AML-193 (cell line): Measurements from ENCODE around the gene SPSB2.
"Not testable (repeated sequence)": the region's sequence is repeated elsewhere in the genome, so short reads cannot be mapped to it uniquely, and the experiment has no call there.

Source experiments
- DNase-seq, 2 experiments: peaks; one replicate each; lab custom pipeline; 2025; lab: John Stamatoyannopoulos, UW

The SPSB2 gene, protein sequence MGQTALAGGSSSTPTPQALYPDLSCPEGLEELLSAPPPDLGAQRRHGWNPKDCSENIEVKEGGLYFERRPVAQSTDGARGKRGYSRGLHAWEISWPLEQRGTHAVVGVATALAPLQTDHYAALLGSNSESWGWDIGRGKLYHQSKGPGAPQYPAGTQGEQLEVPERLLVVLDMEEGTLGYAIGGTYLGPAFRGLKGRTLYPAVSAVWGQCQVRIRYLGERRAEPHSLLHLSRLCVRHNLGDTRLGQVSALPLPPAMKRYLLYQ

DNA sequence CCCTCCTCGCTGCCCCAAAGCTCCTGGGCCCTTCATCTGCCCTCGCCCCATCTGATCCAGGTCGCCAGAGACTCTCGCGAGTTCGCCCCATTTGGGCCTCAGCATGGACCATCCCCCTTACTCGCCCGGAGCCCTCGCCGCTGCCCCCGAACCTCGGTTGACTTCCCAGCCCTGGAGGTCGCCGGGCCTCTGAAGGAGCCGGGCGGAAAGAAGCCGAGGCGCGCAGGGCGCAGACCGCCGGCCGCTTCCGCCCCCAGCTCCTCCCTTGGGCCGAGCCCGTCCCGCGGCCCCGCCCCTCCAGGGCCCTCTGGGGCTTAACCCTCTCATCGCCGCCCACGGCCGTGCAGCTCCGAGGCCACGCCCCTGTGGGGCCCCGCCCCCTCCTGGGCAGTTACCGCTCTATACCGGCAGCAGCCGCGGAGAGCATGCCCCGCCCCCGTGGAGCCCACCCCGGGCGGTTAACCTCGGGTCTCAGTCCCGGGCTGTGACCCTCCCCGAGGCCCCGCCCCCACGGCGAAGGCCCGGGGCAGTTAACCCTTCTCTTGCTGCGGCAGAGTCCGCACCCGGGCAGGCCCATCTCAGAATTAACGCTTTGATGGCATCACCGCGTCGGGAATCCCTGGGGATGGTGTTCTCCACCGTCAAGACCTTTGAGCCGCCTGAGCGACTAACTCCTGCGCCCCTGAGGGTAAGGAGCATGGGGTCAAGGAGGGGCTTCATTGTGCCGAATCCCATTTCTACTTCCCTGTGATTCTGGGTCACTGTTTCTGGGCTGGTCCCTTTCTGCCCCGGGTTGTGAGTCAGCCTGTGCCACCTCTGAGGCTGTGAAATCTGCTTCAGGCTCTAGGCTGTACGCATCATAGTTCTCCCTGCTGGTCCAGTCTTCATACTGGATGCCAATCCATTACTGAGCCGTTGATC is at the start of gene SPSB2:
Gene SPSB2 (minus strand): TSS at position 210 of the 921 bp plus-strand sequence. CDS start 402 bp downstream, outside the sequence.
- DNase-seq = peak; percentile 87 to 90

DNA sequence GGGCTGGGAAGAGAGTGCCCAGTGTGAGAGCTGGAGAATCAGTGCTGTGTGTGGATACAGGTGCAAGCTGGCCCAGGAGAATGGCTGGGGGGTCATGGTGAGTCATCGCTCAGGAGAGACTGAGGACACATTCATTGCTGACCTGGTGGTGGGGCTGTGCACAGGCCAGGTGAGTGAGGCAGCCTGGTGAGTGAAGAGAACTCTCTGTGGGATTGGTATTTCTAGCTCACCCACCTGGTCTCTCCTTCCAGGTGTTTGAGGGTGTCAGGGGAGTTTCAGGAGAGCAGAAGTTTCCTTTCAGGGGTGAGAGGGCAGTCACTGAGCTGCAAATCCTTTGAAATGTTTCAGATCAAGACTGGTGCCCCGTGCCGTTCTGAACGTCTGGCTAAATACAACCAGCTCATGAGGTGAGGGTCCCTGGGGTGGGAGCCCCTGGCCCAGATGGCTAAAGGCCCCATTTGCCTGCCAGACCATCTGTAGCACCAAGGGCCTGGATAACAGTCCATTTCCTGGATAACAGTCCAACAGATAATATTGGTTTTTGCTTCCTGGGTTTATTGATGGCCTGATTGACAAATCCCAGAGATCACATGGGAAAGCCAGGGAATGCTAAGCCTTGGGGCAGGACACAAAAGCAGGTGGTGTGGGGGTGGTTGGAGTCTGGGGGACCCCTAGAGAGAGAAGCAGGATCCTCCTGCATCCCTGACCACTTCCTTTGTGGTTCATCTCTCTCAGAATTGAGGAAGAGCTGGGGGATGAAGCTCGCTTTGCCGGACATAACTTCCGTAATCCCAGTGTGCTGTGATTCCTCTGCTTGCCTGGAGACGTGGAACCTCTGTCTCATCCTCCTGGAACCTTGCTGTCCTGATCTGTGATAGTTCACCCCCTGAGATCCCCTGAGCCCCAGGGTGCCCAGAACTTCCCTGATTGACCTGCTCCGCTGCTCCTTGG is 49.2 kb upstream of the SPSB2 start:
- no peak for DNase-seq

DNA sequence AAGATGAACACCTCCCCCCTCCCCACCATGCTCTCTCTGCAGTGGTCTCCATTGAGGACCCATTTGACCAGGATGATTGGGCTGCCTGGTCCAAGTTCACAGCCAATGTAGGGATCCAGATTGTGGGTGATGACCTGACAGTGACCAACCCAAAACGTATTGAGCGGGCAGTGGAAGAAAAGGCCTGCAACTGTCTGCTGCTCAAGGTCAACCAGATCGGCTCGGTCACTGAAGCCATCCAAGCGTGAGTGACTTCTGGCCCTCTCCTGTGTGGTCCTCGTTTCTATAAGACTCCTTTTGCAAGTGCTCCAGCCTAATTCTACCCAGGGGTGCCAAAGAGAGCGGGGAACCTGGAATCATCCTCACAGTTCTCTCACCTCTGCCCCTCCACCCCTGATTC is 48.4 kb upstream of the SPSB2 start:
- DNase-seq = no peak

DNA sequence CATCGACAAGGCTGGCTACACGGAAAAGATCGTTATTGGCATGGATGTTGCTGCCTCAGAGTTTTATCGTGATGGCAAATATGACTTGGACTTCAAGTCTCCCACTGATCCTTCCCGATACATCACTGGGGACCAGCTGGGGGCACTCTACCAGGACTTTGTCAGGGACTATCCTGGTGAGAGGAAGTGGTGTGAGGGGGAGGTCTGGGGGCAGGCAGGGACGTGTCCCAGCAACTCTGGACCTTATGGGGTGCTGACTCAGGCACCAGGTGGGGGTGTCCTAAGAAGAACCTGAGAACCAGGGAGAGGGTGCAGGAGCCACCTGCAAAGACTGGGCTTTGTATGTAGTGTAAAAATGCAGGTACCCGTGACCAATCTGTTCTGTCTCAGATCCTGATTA is 46.5 kb upstream of the SPSB2 start:
- DNase-seq = no peak

DNA sequence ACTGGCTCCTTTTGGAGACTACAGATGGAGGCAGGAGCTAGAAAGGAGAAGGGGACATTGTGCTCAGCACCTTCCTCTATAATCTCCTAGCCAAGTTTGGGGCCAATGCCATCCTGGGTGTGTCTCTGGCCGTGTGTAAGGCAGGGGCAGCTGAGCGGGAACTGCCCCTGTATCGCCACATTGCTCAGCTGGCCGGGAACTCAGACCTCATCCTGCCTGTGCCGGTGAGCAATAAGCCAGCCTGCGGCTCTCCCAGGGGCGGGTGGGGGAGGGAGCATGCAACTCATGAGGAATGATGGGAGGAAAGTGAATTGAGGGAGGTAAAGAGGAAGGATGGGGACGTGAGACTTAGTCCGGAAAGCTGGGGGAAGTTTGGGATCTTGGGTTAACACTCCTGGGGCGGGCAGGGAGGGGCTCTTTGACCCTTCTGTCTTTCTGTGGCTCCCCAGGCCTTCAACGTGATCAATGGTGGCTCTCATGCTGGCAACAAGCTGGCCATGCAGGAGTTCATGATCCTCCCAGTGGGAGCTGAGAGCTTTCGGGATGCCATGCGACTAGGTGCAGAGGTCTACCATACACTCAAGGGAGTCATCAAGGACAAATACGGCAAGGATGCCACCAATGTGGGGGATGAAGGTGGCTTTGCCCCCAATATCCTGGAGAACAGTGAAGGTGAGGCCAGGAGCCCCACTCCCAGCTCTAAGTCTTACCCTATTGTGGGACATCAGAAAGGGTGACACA is 44.6 kb upstream of the SPSB2 start:
- no peak for DNase-seq

DNA sequence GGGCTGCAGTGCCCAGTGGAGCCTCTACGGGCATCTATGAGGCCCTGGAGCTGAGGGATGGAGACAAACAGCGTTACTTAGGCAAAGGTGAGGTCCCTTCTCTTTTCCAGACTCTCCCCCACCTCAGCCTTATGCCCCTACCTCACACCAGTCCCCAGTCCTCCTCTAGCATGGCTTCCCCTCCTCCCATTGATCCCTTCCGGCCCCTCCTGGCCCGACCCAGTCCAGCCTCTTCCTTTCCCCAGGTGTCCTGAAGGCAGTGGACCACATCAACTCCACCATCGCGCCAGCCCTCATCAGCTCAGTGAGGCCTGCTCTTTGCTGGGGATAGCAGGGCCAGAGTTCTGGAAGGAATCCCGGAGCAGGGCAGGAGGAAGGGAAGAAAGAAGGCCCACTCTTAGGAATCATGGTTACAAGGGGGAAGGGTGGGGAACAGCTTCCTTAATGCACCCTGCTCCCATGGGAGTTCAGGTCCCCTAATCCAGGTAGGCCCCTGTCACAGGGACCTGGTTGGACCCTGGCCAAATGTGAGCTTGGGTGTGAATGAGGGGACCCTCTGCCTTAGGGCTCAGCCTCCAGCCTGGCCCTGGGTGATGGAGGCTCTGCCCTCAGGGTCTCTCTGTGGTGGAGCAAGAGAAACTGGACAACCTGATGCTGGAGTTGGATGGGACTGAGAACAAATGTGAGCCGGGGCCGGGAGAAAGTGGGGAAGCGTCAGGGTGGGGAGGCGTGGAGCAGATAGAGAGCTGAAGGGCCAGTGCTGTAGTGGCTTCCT is 43.5 kb upstream of the SPSB2 start:
- no peak for DNase-seq

DNA sequence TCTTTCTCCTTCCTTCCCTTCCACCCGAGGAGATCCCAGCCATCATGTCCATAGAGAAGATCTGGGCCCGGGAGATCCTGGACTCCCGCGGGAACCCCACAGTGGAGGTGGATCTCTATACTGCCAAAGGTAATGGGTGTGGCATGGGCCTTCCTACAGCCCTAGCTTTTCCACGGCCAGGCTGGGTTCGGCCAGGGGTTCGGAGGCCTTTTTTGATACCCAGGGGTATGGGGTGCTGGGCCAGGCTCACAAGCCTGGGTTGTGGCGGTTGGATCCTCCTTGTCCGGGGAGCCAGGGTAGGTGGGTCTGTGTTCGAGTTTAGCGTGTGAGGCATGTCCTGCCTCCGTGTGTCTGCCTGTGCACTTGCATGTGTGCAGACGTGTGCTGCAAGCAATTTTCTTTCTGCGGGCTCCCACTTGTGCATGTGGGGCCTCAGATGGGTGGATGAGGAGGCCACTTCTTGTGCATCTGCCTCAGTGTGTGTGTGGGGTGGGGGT is 42.7 kb upstream of the SPSB2 start:
- DNase-seq = no peak

DNA sequence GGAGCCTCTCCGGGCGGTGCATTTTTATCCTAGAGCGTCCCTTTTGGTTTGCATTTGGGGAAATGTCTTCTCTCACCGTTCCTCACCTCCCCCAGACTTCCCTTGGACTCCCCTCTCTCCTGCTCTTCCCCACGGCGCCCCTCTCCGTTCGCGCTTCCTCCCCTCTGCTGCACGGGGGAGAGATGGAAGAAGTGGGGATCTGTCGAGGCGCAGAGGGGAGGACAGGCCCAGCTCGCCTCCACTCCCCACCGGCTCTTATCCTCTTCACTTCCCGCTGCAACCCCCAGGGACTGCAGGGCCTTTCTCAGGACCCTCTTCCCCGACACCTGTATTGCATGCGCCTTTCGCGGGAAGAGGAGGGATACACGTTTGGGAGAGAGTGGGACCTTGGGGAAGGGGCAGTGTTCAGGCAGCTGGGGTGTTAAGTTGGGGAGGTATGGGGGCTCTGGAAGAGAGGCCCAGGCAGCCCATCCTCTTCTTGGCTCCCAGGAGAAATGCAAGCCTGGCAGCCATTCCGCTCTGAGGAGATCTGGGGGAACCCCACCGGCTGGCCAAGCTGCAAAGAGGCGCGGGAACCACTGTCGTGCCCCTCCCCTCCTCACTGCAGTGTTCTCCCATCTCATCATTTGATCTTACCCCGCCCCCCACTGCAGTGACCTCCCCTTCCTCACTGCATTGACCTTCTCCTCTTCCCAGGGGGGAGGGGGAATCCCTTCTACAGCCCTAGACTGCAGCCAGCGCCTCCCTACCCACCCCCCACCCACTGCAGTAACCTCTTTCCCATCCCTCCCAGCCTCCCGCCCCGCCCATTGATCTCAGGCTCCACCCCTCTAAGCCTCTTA is 42.1 kb upstream of the SPSB2 start:
- no peak for DNase-seq

DNA sequence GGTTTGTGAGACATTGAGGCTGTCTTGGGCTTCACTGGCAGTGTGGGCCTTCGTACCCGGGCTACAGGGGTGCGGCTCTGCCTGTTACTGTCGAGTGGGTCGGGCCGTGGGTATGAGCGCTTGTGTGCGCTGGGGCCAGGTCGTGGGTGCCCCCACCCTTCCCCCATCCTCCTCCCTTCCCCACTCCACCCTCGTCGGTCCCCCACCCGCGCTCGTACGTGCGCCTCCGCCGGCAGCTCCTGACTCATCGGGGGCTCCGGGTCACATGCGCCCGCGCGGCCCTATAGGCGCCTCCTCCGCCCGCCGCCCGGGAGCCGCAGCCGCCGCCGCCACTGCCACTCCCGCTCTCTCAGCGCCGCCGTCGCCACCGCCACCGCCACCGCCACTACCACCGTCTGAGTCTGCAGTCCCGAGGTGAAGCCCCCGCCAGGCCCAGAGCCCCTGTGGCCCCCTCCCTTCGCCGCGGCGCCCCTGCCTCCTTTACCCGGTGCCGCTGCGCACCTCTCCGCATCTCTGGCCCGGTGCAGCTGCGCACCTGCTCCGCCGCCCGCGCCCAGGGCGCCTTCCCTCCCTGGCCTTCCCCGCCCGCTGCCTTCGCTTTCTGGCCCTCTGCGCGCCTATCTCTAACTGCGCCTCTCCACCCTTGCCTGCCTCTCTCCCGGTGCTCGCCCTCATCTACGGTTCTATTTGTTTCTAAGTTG is 41.3 kb upstream of the SPSB2 start, which contains the start of gene ENO2:
Gene ENO2 (plus strand): TSS at position 335 of the 701 bp plus-strand sequence. CDS start 1,253 bp downstream, outside the sequence.
- no peak for DNase-seq

DNA sequence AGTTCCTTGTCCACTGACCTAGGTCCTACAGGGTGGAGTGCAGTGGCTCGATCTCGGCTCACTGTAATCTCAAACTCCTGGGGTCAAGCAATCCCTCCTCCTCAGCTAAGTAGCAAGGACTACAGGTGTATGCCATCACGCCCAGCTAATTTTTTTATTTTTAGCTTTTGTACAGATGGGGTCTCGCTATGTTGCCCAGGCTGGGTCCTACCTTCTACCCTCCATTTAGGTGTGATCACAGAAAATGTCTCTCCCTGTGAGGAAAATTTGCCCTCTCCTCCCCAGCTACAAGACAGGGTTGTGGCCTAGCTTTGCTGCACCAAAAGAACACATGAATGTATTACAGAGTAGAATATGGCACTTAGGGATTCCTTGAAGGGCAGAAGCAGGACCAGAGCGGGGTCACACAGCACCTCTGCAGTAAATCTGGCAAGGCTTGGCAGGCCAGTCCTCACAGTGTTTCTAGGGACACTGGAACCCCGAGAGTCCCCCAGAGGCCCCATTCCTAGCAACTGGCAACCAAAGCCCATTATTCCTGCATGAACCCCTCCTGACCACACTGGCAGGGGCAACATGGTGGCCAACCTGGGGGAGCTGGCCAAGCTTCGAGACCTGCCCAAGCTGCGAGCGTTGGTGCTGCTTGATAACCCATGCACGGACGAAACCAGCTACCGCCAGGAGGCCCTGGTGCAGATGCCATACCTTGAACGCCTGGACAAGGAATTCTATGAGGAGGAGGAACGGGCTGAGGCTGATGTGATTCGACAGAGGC is 39.2 kb upstream of the SPSB2 start:
- no peak for DNase-seq

DNA sequence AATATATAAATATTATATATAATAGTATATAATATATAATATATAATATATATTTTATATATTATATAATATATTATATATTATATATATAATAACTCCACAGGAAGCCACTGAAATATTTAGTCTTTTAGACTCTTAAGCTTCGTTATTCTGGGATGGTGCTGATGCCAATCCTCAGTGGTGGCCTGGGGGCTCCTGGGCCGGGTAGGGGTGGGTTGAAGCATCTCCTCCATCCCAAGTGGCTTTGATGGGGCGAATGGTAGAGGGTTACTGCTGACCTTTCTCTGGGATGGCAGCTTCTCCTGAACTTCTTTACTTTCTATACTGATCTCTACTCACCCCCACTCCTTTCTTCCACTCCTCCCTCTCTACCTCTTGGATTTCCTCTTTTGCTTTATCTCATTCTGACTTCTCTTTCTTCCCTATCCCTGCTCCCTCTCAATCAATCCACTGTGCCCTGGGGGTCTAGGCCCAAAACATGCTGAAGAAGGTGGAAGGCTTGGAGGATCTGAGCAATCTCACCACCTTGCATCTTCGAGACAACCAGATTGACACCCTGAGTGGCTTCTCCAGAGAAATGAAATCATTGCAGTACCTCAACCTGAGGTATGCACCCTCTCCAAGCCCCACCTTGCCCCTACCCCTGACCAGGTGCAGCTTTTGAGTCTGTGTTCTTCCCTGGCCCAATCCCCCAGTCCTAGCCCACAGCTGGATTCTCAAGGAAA is 36.5 kb upstream of the SPSB2 start:
- DNase-seq = no peak

DNA sequence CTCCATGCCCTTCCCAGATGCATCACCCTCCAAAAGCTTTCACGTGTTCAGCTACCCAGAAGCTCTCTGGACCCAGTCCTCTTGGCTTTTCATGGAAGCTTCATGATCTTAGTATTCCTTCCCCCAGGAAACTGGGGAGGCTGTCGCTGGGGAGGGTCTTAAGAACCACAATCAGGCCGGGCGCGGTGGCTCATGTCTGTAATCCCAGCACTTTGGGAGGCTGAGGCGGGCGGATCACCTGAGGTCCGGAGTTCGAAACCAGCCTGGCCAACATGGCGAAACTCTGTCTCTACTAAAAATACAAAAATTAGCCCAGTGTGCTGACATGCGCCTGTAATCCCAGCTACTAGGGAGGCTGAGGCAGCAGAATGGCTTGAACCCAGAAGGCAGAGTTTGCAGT is 35.0 kb upstream of the SPSB2 start:
- DNase-seq = not testable (repeated sequence)

DNA sequence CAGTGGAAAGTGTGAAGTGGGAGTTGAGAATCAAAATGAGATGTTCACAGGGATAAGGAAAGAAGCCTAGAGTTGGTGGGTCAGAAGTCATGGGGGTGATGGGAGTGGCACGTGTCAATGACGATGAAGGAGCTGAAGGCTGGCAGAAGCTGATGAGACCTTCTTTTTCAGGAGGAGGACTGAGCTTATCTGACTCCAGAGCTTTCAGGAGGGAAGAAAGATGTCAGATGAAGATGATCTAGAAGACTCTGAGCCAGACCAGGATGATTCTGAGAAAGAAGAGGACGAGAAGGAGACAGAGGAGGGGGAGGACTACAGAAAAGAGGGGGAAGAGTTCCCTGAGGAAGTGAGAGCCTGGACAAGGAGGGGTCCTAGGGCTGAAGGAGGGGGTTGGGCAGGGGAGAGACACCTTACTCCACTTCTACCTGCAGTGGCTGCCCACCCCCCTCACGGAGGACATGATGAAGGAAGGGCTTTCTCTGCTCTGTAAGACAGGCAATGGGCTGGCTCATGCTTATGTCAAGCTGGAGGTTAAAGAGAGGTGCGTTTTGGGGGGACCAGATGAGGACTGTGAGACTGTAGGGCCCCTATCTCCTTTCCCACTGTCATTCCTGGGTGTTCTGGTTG is 32.4 kb upstream of the SPSB2 start:
- no peak for DNase-seq

DNA sequence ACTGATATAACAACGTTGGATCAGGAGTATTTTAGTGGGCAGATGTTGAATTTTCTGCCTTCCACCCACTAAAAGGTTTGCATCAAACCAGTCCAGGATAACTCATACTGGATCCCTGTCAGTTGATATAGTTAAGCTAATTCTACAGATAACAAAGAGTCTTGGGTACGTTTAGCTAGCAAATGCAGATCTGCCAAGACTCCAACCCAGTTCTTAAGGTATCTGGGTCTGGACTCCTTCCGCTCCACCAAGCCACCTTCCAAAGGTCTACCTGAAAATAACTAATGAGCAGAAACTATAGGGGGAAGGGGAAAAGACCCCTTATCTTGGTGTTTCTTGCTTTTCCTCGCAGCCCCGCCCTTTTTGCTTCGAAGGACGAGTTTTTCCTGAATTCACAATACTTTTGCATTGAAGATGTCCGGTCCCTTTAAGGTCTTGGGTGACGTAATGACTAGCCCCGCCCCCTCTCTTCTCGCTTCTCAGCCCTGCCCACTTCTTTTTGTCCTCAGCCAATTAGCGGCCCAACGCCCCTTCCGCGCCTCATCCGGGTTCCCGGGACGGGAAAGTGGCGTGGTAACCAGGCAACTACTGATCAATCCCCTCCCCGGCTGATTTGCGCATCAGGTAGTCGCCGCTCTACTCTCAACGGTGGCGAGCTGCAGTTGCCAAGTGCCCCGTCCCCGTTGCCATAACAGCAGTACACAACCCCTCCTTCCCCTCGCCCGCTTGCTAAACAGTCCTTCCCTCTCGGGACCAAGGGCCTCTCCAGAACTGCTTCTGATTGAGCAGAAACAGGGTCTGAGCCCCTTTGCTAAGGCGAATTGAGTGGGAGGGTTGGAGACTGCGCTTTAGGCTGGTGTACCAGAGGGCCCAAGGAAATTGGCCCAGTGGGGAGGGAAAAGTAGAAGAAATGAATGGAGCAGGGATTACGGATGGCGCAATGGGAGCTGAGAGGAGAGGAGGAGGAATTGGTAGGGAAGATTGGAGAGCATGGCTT is 31.5 kb upstream of the SPSB2 start, which contains the start of gene LRRC23:
Gene LRRC23 (plus strand): TSS at position 543 of the 997 bp plus-strand sequence. CDS start 812 bp downstream, outside the sequence.
- DNase-seq = peak; percentile 93

DNA sequence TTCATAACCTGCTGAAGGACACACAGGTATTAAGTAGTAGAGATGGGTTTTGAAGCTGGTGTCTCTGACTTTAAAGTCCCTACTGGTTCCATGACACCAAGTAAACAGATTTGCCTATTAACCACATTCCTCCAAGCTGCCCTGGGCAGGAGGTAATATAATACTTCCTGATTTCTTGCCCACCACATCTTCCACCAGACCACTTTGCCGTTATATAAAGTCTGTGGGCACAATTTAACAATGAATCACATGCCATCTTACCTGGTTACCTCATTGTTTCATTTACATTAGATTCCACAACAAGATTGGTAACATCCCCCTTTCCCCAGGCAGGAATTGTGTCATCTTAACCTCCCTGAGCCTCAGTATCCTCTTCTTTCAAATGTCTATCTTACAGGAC is 30.6 kb upstream of the SPSB2 start:
- no peak for DNase-seq
